DMS79 treated with DMSO at 0.1 percent for 48 hours (cell line): ENCODE data around the gene PSMB7.
"Not testable (repeated sequence)": the region's sequence is repeated elsewhere in the genome, so short reads cannot be mapped to it uniquely, and the experiment has no call there.

ENCODE experiments used
- DNase-seq: peaks from one replicate; lab custom pipeline; 2025; lab: John Stamatoyannopoulos, UW

Gene PSMB7

GRCh38 chr9:124442826-124443225 is 27.6 kb upstream of the PSMB7 start:
- DNase-seq: no peak

GRCh38 chr9:124442379-124442778 is 27.1 kb upstream of the PSMB7 start:
- DNase-seq: no peak

- no peak for DNase-seq
Measured at GRCh38 chr9:124441291-124441690, 26.0 kb upstream of the PSMB7 start.

GRCh38 chr9:124440786-124441185 is 25.5 kb upstream of the PSMB7 start:
- no peak for DNase-seq

- DNase-seq: no peak
Measured at GRCh38 chr9:124439686-124440243, 24.5 kb upstream of the PSMB7 start.

GRCh38 chr9:124439086-124439485 is 23.8 kb upstream of the PSMB7 start:
- no peak for DNase-seq

- no peak for DNase-seq
Measured at GRCh38 chr9:124438091-124438490, 22.8 kb upstream of the PSMB7 start.

GRCh38 chr9:124437086-124437485 is 21.8 kb upstream of the PSMB7 start:
- no peak for DNase-seq

GRCh38 chr9:124436320-124436719 is 21.1 kb upstream of the PSMB7 start:
- no peak for DNase-seq

GRCh38 chr9:124429530-124429867 is 14.3 kb upstream of the PSMB7 start:
- DNase-seq: no peak

GRCh38 chr9:124428751-124429529 is 13.7 kb upstream of the PSMB7 start:
- no peak for DNase-seq

- DNase-seq: no peak
Measured at GRCh38 chr9:124427281-124427680, 12.0 kb upstream of the PSMB7 start.

- DNase-seq: no peak
Measured at GRCh38 chr9:124426361-124426760, 11.1 kb upstream of the PSMB7 start.

GRCh38 chr9:124425733-124426132 is 10.5 kb upstream of the PSMB7 start:
- not testable (repeated sequence) for DNase-seq

- DNase-seq: no peak
Measured at GRCh38 chr9:124423591-124423990, 8.3 kb upstream of the PSMB7 start.

- no peak for DNase-seq
Measured at GRCh38 chr9:124423155-124423554, 7.9 kb upstream of the PSMB7 start.

- DNase-seq: peak; percentile 97
Measured at GRCh38 chr9:124420991-124421543, 5.8 kb upstream of the PSMB7 start.

- DNase-seq: no peak
Measured at GRCh38 chr9:124419832-124420489, 4.7 kb upstream of the PSMB7 start.

- DNase-seq: no peak
Measured at GRCh38 chr9:124415852-124416484, 726 bp upstream of the PSMB7 start.

GRCh38 chr9:124414612-124415011 is 630 bp downstream of the PSMB7 start:
- DNase-seq: no peak

- no peak for DNase-seq
Measured at GRCh38 chr9:124412228-124412575, 3.0 kb downstream of the PSMB7 start.

GRCh38 chr9:124411514-124412227 is 3.6 kb downstream of the PSMB7 start:
- no peak for DNase-seq
